Stimulated activated CD8-positive, alpha-beta memory T cell treated with anti-CD3 and anti-CD28 coated beads, Interleukin-4, amount 100 ng/mL, for 1 hour (primary cell): ENCODE measurements around the gene EPS8.

Experiments used
- DNase-seq, 2 donors: peaks; one replicate each; pipeline ENCODE4 v3.0.0-alpha.2; 2020; ENCODE audit warnings: low read depth in 2 of 2, low spot score in 1 of 2

The EPS8 gene

GRCh38 chr12:15693228-15693911 lies 95.8 kb downstream of the EPS8 start:
- DNase-seq: no peak

- no peak for DNase-seq
Observed at GRCh38 chr12:15691388-15691787, 97.8 kb downstream of the EPS8 start.

GRCh38 chr12:15690320-15690719 lies 98.9 kb downstream of the EPS8 start:
- no peak for DNase-seq

- DNase-seq: no peak
Observed at GRCh38 chr12:15689751-15690191, 99.4 kb downstream of the EPS8 start.

- DNase-seq: no peak
Observed at GRCh38 chr12:15688838-15689625, 100.2 kb downstream of the EPS8 start.

- no peak for DNase-seq
Observed at GRCh38 chr12:15688202-15688736, 100.9 kb downstream of the EPS8 start.

- DNase-seq: no peak
Observed at GRCh38 chr12:15687583-15687982, 101.6 kb downstream of the EPS8 start.

GRCh38 chr12:15684896-15685658 lies 104.1 kb downstream of the EPS8 start:
- DNase-seq: no peak

GRCh38 chr12:15682826-15683225 lies 106.4 kb downstream of the EPS8 start:
- no peak for DNase-seq

GRCh38 chr12:15679151-15679550 lies 110.0 kb downstream of the EPS8 start:
- no peak for DNase-seq

GRCh38 chr12:15677726-15678201 lies 111.4 kb downstream of the EPS8 start:
- no peak for DNase-seq

GRCh38 chr12:15677228-15677627 lies 112.0 kb downstream of the EPS8 start:
- no peak for DNase-seq

GRCh38 chr12:15672671-15673270 lies 116.4 kb downstream of the EPS8 start:
- DNase-seq: no peak

- DNase-seq: no peak
Observed at GRCh38 chr12:15670756-15671155, 118.4 kb downstream of the EPS8 start.

- DNase-seq: no peak
Observed at GRCh38 chr12:15669256-15669948, 119.8 kb downstream of the EPS8 start.

- DNase-seq: no peak
Observed at GRCh38 chr12:15664491-15664890, 124.7 kb downstream of the EPS8 start.

GRCh38 chr12:15662983-15663659 lies 126.1 kb downstream of the EPS8 start:
- no peak for DNase-seq

- no peak for DNase-seq
Observed at GRCh38 chr12:15662303-15662980, 126.7 kb downstream of the EPS8 start.

GRCh38 chr12:15651371-15651770 lies 137.8 kb downstream of the EPS8 start:
- no peak for DNase-seq
